IMR-90 (cell line): ENCODE data around the gene RASGRF1. TPM values are rescaled to one million over a fixed set of nuclear protein-coding genes. Genes with fewer than 3 reads are reported as not detected.
A peak's percentile ranks its signal among the peaks of the same experiment; 100 is the strongest.

Source experiments
- ATAC-seq: fragments of 200-7000 bp; cut with Tn5 transposase; 2 replicates; pipeline ENCODE4 v1.9.1; 2020; ENCODE audit warnings: low read depth, mild to moderate bottlenecking, moderate library complexity
- BruUV-seq: library from RNA; stranded (reverse); fragments of 400-500 nt; replicated peaks from 2 replicates; lab custom pipeline; 2021; lab: Mats Ljungman, UMichigan
- CTCF ChIA-PET: fragments of 300-600 bp; formaldehyde crosslinking; extraction: SDS; loops from one replicate; lab custom pipeline; 2021; ENCODE audit warnings: antibody characterized with exemption; lab: Yijun Ruan, JAX
- POLR2A ChIA-PET: fragments of 300-600 bp; sonication (Branson Sonifier 250); formaldehyde crosslinking; loops from one replicate; lab custom pipeline; 2022; ENCODE audit warnings: antibody characterized with exemption; ENCODE audit not compliant: unreplicated experiment; lab: Charles Lee
- DNase-seq: peaks from one replicate; pipeline ENCODE4 v3.0.0; 2013
- H2AFZ ChIP-seq: replicated peaks from 2 replicates; pipeline ENCODE3; 2013; ENCODE audit warnings: low read length, mild to moderate bottlenecking; ENCODE audit not compliant: poor library complexity
- H2AK5ac ChIP-seq: 2 replicates; pipeline ENCODE4 v1.6.1; 2013; ENCODE audit warnings: low read depth, low read length, inconsistent platforms
- H2AK9ac ChIP-seq: replicated peaks from 2 replicates; pipeline ENCODE3; 2013; ENCODE audit warnings: mild to moderate bottlenecking, low read depth, low read length, moderate library complexity; ENCODE audit not compliant: poor library complexity
- H2BK120ac ChIP-seq: 2 replicates; pipeline ENCODE4 v1.6.1; 2013; ENCODE audit warnings: low read depth, low read length, inconsistent platforms
- H2BK15ac ChIP-seq: 3 replicates; pipeline ENCODE4 v1.6.1; 2013; ENCODE audit warnings: low read depth, low read length, inconsistent platforms
- H2BK20ac ChIP-seq: 2 replicates; pipeline ENCODE4 v1.6.1; 2013; ENCODE audit warnings: low read depth, mild to moderate bottlenecking, inconsistent platforms, low read length, moderate library complexity
- H2BK5ac ChIP-seq: 2 replicates; pipeline ENCODE4 v1.6.1; 2013; ENCODE audit warnings: mild to moderate bottlenecking, low read depth, low read length, inconsistent platforms; ENCODE audit not compliant: poor library complexity, severe bottlenecking
- H3K14ac ChIP-seq: replicated peaks from 2 replicates; pipeline ENCODE4 v1.6.1; 2013; ENCODE audit warnings: low read depth, low read length, inconsistent platforms
- H3K18ac ChIP-seq: 2 replicates; pipeline ENCODE4 v1.6.1; 2013; ENCODE audit warnings: low read depth, low read length, control low read depth
- H3K23ac ChIP-seq: 2 replicates; pipeline ENCODE4 v1.6.1; 2013; ENCODE audit warnings: low read depth, low read length, inconsistent platforms
- H3K27ac ChIP-seq: 2 replicates; pipeline ENCODE4 v1.5.1; 2013; ENCODE audit warnings: mild to moderate bottlenecking, control low read depth, low read length; ENCODE audit not compliant: insufficient read depth
- H3K27me3 ChIP-seq: 2 replicates; pipeline ENCODE4 v1.6.1; 2013; ENCODE audit warnings: low read length; ENCODE audit not compliant: control insufficient read depth, insufficient read depth
- H3K36me3 ChIP-seq: 2 replicates; pipeline ENCODE4 v1.6.1; 2013; ENCODE audit warnings: low read length, mixed read lengths; ENCODE audit not compliant: control insufficient read depth, insufficient read depth
- H3K4ac ChIP-seq: 2 replicates; pipeline ENCODE4 v1.6.1; 2013; ENCODE audit warnings: low read depth, low read length, inconsistent platforms
- H3K4me1 ChIP-seq: 2 replicates; pipeline ENCODE4 v1.6.1; 2013; ENCODE audit warnings: low read length, mixed read lengths; ENCODE audit not compliant: control insufficient read depth, insufficient read depth
- H3K4me2 ChIP-seq: 2 replicates; pipeline ENCODE4 v1.6.1; 2013; ENCODE audit warnings: low read depth, mild to moderate bottlenecking, control low read depth, low read length, moderate library complexity
- H3K4me3 ChIP-seq: 2 replicates; pipeline ENCODE4 v1.5.1; 2013; ENCODE audit warnings: low read depth, mild to moderate bottlenecking, control low read depth, low read length, moderate library complexity; ENCODE audit not compliant: insufficient read depth
- H3K56ac ChIP-seq: 2 replicates; pipeline ENCODE4 v1.6.1; 2013; ENCODE audit warnings: low read length, inconsistent platforms; ENCODE audit not compliant: insufficient read depth; ENCODE audit errors: extremely low read depth
- H3K79me1 ChIP-seq, 2 experiments: 2 replicates each; pipeline ENCODE4 v1.6.1; 2013; ENCODE audit warnings: low read length in 2 of 2, inconsistent platforms in 1 of 2, low read depth in 1 of 2
- H3K9ac ChIP-seq: 2 replicates; pipeline ENCODE4 v1.6.1; 2013; ENCODE audit warnings: low read depth, low read length, control low read depth
- H3K9me1 ChIP-seq: 2 replicates; pipeline ENCODE4 v1.6.1; 2013; ENCODE audit warnings: low read length, inconsistent platforms; ENCODE audit not compliant: insufficient read depth
- H3K9me3 ChIP-seq: 2 replicates; pipeline ENCODE4 v1.6.1; 2013; ENCODE audit warnings: low read length; ENCODE audit not compliant: control insufficient read depth, insufficient read depth
- H4K20me1 ChIP-seq: 2 replicates; pipeline ENCODE4 v1.6.1; 2013; ENCODE audit warnings: low read length, inconsistent platforms; ENCODE audit not compliant: insufficient read depth
- H4K5ac ChIP-seq: 2 replicates; pipeline ENCODE4 v1.6.1; 2013; ENCODE audit warnings: mild to moderate bottlenecking, low read depth, low read length, control low read depth
- H4K8ac ChIP-seq, 2 experiments: 2 replicates each; pipeline ENCODE4 v1.6.1; 2013; ENCODE audit warnings: low read depth in 2 of 2, low read length in 2 of 2, control low read depth in 1 of 2, inconsistent platforms in 1 of 2
- H4K91ac ChIP-seq: 2 replicates; pipeline ENCODE4 v1.6.1; 2013; ENCODE audit warnings: low read depth, low read length, inconsistent platforms; ENCODE audit not compliant: insufficient read depth
- BHLHE40 ChIP-seq: fragments of 150-350 bp; IDR thresholded peaks from 2 replicates; pipeline ENCODE4 v1.6.1; 2016; ENCODE audit warnings: mild to moderate bottlenecking, low read depth, low read length
- CEBPB ChIP-seq: IDR thresholded peaks from 2 replicates; pipeline ENCODE4 v1.6.1; 2012; ENCODE audit warnings: low read depth, low read length, improper control_type of control experiment
- CHD1 ChIP-seq: IDR thresholded peaks from 2 replicates; pipeline ENCODE4 v1.6.1; 2012; ENCODE audit warnings: low read depth, low read length, improper control_type of control experiment
- FOS ChIP-seq: fragments of 150-350 bp; IDR thresholded peaks from 2 replicates; pipeline ENCODE4 v1.6.1; 2016; ENCODE audit warnings: low read depth, low read length
- MAFK ChIP-seq: IDR thresholded peaks from 2 replicates; pipeline ENCODE4 v1.6.1; 2012; ENCODE audit warnings: low read depth, low read length, improper control_type of control experiment
- MAZ ChIP-seq: IDR thresholded peaks from 2 replicates; pipeline ENCODE4 v1.6.1; 2012; ENCODE audit warnings: low read depth, mild to moderate bottlenecking, low read length, improper control_type of control experiment, moderate library complexity, borderline replicate concordance
- MXI1 ChIP-seq: IDR thresholded peaks from 2 replicates; pipeline ENCODE4 v1.6.1; 2012; ENCODE audit warnings: low read depth, mild to moderate bottlenecking, low read length, moderate library complexity, borderline replicate concordance
- POLR2A ChIP-seq: IDR thresholded peaks from 2 replicates; pipeline ENCODE4 v1.6.1; 2012; ENCODE audit warnings: mild to moderate bottlenecking, low read depth, low read length
- RAD21 ChIP-seq: IDR thresholded peaks from 2 replicates; pipeline ENCODE4 v1.6.1; 2012; ENCODE audit warnings: low read length, improper control_type of control experiment
- RCOR1 ChIP-seq: IDR thresholded peaks from 2 replicates; pipeline ENCODE4 v1.6.1; 2012; ENCODE audit warnings: mild to moderate bottlenecking, low read length, improper control_type of control experiment; ENCODE audit not compliant: insufficient replicate concordance
- RFX5 ChIP-seq: IDR thresholded peaks from 2 replicates; pipeline ENCODE4 v1.8.0; 2012; ENCODE audit warnings: low read depth, mild to moderate bottlenecking, low read length, moderate library complexity
- SMC3 ChIP-seq: fragments of 150-350 bp; IDR thresholded peaks from 2 replicates; pipeline ENCODE4 v1.6.1; 2016; ENCODE audit warnings: low read depth, mild to moderate bottlenecking, antibody characterized with exemption, low read length, moderate library complexity
- WGBS, 2 experiments: methylation state at CpG; one replicate each; pipeline versions ENCODE4 v1.1.5 to v1.1.7; 2013; ENCODE audit warnings: missing lambda C conversion rate in 2 of 2; ENCODE audit not compliant: insufficient read length in 1 of 2; ENCODE audit errors: extremely low coverage in 2 of 2; 5-methylcytosine and 5-hydroxymethylcytosine counted together
- dilution Hi-C: fragments of 300-500 bp; cut with HindIII; formaldehyde crosslinking; loops from one replicate; pipeline ENCODE4 v1.14.3; 2018; ENCODE audit warnings: low sequenced_read_pairs; ENCODE audit not compliant: unreplicated experiment
- in situ Hi-C: fragments of 300-500 bp; cut with MboI; formaldehyde crosslinking; loops from 3 replicates; pipeline ENCODE4 v1.14.3; 2019; ENCODE audit warnings: low sequenced_read_pairs, inconsistent platforms, mixed read lengths
- intact Hi-C: fragments of 100-400 bp; cut with micrococcal nuclease; formaldehyde crosslinking; loops from 2 replicates; pipeline ENCODE4 v1.10.0; 2022
- polyA plus RNA-seq, 3 experiments: library from polyadenylated mRNA; depleted of rRNA; stranded (reverse); fragments of >200 nt; gene quantifications; 2 replicates each; pipeline ENCODE4 v1.2.3, GENCODE V29; 2012; ENCODE audit warnings: low replicate concordance in 1 of 3
- total RNA-seq: library from RNA; depleted of rRNA; stranded (reverse); fragments of >200 nt; gene quantifications from 2 replicates; pipeline ENCODE4 v1.2.3, GENCODE V29; 2012
- TF ChIP-seq, protein P1 (sequence below): fragments of 150-350 bp; IDR thresholded peaks from 2 replicates; pipeline ENCODE4 v1.6.1; 2017; ENCODE audit warnings: mild to moderate bottlenecking, antibody characterized with exemption, low read length, low read depth
- TF ChIP-seq, protein P2 (sequence below): fragments of 150-350 bp; IDR thresholded peaks from 2 replicates; pipeline ENCODE4 v1.6.1; 2016; ENCODE audit warnings: low read depth, mild to moderate bottlenecking, low read length, moderate library complexity, borderline replicate concordance
- TF ChIP-seq, protein P3 (sequence below): conservative IDR thresholded peaks from 2 replicates; pipeline ENCODE4 v1.5.1; 2012; ENCODE audit warnings: mild to moderate bottlenecking, low read depth, low read length, improper control_type of control experiment

The RASGRF1 gene
- total and polyA plus RNA-seq, 2 of the 4 experiments (the other 2 are of a cell fraction) = under 0.01 to 0.15 TPM

DNA sequence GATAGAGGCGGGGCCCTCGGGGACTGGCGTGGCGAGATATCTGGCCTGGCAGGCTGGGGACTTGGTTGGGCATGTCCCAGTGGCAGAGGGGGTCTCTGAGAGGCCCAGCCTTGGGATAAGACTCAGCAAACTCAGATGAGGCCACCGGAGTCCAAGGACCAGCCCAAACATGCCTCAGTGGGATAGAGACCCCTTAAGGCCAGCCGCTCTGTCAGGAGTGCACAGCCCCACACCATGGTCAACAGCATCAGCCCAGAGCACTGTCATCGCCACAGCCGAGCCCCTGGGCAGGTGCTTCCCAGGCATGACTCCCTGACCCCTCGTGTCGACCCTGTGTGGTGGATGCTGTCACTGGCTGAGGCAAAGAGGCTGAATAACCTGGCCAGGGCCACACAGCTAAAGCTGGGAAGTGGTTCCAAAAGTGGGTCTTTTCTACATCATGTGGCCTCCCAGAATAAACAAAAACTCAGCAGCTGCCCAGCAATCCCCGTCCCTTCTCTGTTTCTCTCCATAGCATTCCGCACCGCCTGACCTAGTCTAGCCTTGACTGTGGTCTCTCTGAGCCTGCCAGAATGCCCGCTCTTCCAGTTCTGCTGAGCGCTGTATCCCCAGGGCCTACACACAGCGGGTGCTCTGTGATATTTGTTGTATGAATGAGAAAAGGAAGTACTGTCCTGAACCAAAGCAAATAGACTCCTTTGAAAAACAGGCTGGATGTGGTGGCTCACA is 160.9 kb downstream of the RASGRF1 start:
- DNase-seq = no peak
- no peaks in the 10 kb centered on the region; a peak in 1 of 4 replicates for H3K79me1 ChIP-seq
- intact Hi-C loops = no loop called here
- TF ChIP-seq, protein P1, sequence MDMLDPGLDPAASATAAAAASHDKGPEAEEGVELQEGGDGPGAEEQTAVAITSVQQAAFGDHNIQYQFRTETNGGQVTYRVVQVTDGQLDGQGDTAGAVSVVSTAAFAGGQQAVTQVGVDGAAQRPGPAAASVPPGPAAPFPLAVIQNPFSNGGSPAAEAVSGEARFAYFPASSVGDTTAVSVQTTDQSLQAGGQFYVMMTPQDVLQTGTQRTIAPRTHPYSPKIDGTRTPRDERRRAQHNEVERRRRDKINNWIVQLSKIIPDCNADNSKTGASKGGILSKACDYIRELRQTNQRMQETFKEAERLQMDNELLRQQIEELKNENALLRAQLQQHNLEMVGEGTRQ = no peak
- no peak for TF ChIP-seq CHD1
- no peak for TF ChIP-seq MXI1
- no peak for TF ChIP-seq FOS
- TF ChIP-seq CEBPB = no peak
- no peak for TF ChIP-seq RAD21
- no peak for TF ChIP-seq POLR2A
- TF ChIP-seq, protein P2, sequence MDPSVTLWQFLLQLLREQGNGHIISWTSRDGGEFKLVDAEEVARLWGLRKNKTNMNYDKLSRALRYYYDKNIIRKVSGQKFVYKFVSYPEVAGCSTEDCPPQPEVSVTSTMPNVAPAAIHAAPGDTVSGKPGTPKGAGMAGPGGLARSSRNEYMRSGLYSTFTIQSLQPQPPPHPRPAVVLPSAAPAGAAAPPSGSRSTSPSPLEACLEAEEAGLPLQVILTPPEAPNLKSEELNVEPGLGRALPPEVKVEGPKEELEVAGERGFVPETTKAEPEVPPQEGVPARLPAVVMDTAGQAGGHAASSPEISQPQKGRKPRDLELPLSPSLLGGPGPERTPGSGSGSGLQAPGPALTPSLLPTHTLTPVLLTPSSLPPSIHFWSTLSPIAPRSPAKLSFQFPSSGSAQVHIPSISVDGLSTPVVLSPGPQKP = no peak
- TF ChIP-seq SMC3 = no peak
- TF ChIP-seq, protein P3, sequence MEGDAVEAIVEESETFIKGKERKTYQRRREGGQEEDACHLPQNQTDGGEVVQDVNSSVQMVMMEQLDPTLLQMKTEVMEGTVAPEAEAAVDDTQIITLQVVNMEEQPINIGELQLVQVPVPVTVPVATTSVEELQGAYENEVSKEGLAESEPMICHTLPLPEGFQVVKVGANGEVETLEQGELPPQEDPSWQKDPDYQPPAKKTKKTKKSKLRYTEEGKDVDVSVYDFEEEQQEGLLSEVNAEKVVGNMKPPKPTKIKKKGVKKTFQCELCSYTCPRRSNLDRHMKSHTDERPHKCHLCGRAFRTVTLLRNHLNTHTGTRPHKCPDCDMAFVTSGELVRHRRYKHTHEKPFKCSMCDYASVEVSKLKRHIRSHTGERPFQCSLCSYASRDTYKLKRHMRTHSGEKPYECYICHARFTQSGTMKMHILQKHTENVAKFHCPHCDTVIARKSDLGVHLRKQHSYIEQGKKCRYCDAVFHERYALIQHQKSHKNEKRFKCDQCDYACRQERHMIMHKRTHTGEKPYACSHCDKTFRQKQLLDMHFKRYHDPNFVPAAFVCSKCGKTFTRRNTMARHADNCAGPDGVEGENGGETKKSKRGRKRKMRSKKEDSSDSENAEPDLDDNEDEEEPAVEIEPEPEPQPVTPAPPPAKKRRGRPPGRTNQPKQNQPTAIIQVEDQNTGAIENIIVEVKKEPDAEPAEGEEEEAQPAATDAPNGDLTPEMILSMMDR = no peak
- no peak for TF ChIP-seq RCOR1
- no peak for TF ChIP-seq BHLHE40
- no peak for TF ChIP-seq RFX5
- TF ChIP-seq MAZ = no peak
- TF ChIP-seq MAFK = no peak

More for the DNA sequence above, 160.9 kb downstream of the RASGRF1 start:
- H4K5ac ChIP-seq = no peak overlapping the region
- CTCF ChIA-PET = no interaction called here
- H2BK15ac ChIP-seq = no peak overlapping the region
- H3K23ac ChIP-seq = no peak overlapping the region
- WGBS, 2 experiments = 88% methylated on average over 5 of the region's 16 CpGs; no CpG with 5 or more reads in 1 of the 2 experiments
- H2BK20ac ChIP-seq = no peak overlapping the region
- H2AFZ ChIP-seq = no peak overlapping the region
- no peak overlapping the region for H3K9ac ChIP-seq
- peaks cover 35% of the 10 kb centered on the region for H3K9me1 ChIP-seq
- no peak overlapping the region for H4K8ac ChIP-seq
- H3K27me3 ChIP-seq = peaks cover 5% of the 10 kb centered on the region; the same call in 1 of the 2 replicates
- H3K4me3 ChIP-seq = no peak overlapping the region
- no peak overlapping the region for H4K91ac ChIP-seq
- BruUV-seq = no TSS peak
- dilution Hi-C loops = no loop called here
- no peak overlapping the region for H3K18ac ChIP-seq
- no peaks in the 10 kb centered on the region for H3K9me3 ChIP-seq
- peaks cover 12% of the 10 kb centered on the region for H3K36me3 ChIP-seq
- no peak overlapping the region for H3K56ac ChIP-seq
- no peak for ATAC-seq
- no peak overlapping the region for H3K14ac ChIP-seq
- peaks cover 19% of the 10 kb centered on the region; the same call in 1 of the 2 replicates for H4K20me1 ChIP-seq
- POLR2A ChIA-PET = no interaction called here
- in situ Hi-C loops = no loop called here
- no peak overlapping the region for H3K4me2 ChIP-seq
- H3K4me1 ChIP-seq = peaks cover 8% of the 10 kb centered on the region
- H2BK120ac ChIP-seq = no peak overlapping the region
- H2AK5ac ChIP-seq = 0 out of 2 replicates have a peak overlapping the region, but pooled peaks have one; percentile 35
- H3K27ac ChIP-seq = no peak overlapping the region
- H3K4ac ChIP-seq = no peak overlapping the region
- no peak overlapping the region for H2BK5ac ChIP-seq
- H2AK9ac ChIP-seq = peak overlapping the region; percentile 37
